ENCODE data around the gene ABCF2.

ABCF2 gene

DNA sequence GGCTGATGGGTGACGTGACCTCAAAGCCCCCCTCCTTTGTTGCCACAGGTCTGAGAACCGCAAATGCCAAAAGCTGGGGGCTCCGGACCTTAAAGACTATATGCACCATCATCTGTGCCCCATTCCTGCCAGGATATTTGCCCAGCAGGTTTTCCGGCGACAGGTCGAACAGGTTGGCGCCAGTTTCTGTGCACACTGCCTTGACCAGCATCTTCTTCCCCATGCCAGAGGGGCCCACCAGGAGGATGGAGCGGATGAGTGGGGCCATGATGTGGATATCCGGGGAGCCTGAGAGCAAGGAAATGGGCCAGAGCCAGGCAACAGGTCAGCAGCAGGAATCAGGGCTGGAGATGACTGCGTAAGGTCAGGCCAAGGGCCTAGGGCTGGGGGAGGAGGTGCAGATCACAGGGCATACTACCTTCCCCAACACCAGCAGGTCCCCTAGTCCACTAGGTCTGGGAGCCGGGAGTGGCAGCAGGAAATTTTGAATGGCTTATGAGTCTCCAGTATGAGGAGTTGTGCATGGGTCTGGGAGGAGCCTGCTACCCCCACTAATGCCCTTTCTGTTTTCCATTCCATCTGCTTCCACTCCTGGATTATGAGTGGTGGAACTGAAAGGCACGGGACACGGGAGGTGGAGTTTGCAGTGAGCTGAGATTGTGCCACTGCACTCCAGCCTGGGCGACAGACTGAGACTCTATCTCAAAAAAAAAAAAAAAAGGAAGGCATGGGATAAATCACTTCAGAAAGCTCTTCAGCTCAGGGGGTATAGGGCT, 33.6 kb downstream of the ABCF2 start:
- TF ChIP-seq, protein P1, sequence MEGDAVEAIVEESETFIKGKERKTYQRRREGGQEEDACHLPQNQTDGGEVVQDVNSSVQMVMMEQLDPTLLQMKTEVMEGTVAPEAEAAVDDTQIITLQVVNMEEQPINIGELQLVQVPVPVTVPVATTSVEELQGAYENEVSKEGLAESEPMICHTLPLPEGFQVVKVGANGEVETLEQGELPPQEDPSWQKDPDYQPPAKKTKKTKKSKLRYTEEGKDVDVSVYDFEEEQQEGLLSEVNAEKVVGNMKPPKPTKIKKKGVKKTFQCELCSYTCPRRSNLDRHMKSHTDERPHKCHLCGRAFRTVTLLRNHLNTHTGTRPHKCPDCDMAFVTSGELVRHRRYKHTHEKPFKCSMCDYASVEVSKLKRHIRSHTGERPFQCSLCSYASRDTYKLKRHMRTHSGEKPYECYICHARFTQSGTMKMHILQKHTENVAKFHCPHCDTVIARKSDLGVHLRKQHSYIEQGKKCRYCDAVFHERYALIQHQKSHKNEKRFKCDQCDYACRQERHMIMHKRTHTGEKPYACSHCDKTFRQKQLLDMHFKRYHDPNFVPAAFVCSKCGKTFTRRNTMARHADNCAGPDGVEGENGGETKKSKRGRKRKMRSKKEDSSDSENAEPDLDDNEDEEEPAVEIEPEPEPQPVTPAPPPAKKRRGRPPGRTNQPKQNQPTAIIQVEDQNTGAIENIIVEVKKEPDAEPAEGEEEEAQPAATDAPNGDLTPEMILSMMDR (IDR thresholded peaks at IDR 0.05) = no peak

DNA sequence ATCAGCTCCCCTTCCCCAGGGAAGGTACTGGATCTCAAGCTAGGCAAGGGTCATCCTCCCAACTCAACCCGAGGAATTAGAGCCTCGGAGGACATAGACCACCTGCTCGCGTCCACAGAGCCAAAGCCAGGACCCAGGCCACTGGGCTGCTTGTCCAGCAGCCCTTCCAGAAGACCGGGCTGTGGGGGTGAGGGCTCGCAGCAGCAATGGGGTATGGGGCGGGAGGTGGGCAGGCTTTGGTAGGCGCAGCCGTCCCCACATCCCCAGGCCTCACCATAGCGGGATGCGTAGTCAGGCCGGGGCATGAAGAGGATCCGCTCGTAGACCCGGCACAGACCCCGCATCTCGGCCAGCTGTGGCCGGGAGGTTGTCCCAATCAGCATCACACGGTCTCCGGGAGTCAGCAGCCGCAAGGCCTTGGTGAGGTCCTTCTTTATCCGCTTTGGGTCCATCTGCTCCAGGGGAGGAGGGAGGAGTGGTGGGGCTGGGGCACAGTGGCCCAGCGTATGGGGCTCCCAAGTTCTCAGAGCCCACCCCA, 34.9 kb downstream of the ABCF2 start:
- TF ChIP-seq, protein P1 (IDR thresholded peaks at IDR 0.05) = no peak

DNA sequence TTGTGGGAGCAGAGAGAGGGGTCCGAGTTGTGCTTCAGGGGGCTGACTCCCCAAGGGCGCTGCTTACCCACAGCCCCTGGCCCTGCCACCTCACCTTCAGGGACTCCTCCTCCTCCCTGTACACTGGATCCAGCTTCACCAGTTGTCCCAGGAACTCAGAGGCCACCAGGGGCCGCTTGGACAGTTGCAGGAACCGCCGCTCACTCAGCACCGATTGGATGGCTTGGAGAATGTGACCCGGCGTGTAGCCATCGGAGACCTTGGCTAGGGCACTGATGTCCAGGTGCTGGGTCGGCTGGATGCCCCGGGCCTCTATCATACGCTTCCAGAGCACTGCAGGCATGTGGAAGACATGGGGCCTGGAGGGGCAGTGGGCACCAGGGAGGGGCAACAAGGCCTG, 35.5 kb downstream of the ABCF2 start:
- TF ChIP-seq, protein P1 (IDR thresholded peaks at IDR 0.05) = no peak

DNA sequence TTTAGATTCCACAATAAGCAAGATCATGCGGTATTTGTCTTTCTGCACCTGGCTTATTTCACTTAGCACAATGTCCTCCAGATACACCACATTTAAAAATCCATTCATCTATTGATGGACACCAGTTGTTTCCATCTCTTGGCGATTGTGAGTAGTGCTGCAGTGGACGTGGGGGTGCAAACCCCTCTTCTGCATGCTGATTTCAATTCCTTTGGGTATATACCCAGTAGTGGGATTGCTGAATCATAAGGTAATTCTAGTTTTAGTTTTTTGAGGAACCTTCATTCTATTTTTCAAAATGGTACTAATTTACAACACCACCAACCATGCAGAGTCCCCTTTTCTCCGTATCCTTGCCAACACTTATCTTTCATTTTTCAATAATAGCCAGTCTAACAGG, 38.0 kb downstream of the ABCF2 start:
- TF ChIP-seq, protein P1 (IDR thresholded peaks at IDR 0.05) = no peak

DNA sequence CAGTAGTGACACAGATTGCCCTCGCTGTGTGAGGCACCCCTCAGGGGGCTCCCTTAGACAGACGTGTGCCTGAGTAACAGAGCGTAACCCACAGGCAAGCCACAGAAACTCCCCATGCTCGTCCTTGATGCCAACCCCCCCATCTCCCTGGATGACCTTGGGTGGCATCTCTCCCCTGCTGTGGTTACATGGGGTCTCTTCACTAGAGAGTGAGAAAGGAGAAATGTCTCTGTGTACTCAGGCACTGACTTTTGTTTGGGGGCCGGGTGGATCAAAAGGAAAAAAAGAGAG, 38.8 kb downstream of the ABCF2 start:
- TF ChIP-seq, protein P1 (IDR thresholded peaks at IDR 0.05) = no peak

DNA sequence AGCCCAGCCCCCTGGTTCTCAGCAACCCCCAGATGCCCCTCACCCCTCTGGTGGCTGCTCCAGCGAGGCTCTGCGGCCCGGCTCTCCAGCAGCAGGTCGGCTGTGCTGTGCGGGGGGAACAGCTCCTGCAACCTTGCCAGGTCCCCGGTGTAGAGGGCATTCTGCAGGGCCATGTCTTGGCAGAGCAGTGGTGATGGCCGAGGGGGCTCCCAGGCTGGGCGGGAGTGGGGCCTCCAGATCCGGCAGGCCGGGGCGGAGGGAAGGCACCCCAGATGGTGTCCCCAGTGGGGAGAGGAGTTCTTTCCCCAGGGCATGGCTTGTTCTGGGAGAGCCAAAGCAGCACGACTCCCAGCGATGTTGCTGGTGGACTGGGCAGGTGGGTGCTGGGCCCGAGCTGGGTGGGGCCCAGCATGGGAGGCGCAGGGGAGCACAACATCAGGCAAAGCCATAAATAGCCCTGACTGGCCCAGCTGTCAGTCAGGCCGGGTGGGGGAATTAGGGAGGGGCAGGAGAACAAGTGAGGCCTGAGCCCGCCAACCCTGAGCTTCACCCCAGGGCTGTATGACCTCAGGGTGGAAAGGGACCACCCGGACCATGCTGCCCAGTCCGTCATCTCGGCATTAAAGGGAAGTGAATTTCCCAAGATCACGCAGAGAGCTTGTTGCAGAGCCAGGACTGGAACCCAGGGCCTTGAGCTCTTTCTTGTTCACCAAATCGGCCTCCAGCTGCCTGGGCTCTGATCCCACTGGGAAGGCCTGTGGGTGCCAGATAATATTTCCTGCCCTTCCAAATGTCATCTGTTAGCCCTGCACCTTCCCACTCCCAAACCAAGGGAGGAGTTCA, 39.4 kb downstream of the ABCF2 start:
- TF ChIP-seq, protein P1 (IDR thresholded peaks at IDR 0.05) = no peak

DNA sequence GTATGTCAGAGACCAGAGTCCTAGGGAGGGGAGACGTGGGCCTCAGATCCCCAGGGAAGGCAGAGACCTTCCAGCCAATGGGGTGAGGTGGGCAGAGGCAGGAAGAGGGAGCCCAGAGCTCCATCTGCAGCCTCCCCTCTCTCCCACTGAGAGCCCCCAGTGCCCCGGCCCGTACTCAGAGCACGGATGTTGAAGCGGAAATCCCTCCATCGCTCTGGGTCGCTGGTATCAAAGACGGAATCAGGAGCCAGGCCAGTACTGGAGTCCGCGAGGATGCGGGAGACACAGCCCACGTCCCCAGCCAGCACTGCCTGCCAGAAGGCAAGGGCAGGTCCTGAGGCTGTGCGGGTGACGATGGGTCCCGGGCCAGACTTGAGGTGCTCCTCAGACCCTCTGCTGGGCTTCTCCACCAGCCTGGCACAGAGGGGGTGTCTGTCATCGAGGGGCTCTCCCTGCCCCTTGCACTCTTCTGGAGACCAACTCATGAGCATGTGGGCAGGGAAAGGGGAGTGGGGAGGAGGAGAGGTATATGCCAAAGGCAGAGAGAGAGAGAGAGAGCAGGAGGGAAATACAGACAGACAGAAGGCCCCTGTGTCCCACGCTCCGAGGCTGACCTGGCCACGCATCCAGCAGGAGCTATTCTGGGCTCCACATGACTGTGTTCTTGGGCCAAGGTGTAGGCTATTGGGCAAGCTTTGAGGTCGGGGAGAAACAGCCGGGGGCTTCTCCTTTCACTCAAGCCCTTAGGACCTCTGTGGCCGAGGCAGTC, 40.2 kb downstream of the ABCF2 start, which contains the start of gene ASB10:
Gene ASB10, minus strand, starts transcription at position 611 of the 769 bp plus-strand sequence. Its CDS starts 120 bp downstream, at position 491.
- TF ChIP-seq, protein P1 (IDR thresholded peaks at IDR 0.05) = no peak

Measured in LNCAP (cell line).